ENCODE results near the gene SAMD1.

DNA sequence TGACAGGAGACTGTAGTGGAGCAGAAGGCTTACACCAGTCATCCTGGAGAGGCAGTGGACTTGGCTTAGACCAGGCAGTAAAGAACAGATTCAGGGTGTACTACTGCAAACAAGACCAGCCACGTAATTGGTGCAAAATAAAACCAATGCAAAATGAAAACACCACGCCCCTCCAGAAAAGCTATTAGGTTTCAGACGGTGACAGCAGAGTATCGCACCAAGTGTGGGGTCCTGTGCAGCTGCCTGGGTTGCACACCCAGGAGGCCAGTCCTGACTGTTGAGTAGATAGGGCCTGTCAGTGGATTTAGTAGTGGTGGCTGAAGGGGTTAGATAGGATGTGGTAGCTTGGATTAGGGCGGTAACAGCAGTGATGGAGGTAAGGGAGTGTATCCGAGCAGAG is 32.4 kb upstream of the SAMD1 start:
- TF ChIP-seq CTCF (conservative IDR thresholded peaks at IDR 0.05 in 1 of 2, IDR thresholded peaks at IDR 0.05 in 1 of 2; ENCODE audit: low read depth in 1 of 2, low read length in 2 of 2) = no peak
- TF ChIP-seq EZH2 (IDR thresholded peaks at IDR 0.05; ENCODE audit: low read length, missing control alignments) = no peak
